GM23248 (cell line): ENCODE measurements around the gene ATRN. TPM values are rescaled to one million over a fixed set of nuclear protein-coding genes. Genes with fewer than 3 reads are reported as not detected.

Experiments
- DNase-seq: peaks from one replicate; pipeline ENCODE4 v3.0.0-alpha.2; 2015
- H2AFZ ChIP-seq: fragments of 200-600 bp; sonication (generic); 2 replicates; pipeline ENCODE4 v1.6.1; 2016; ENCODE audit warnings: antibody characterized with exemption
- H3F3A ChIP-seq: fragments of 200-600 bp; sonication (generic); 2 replicates; pipeline ENCODE4 v1.6.1; 2016; ENCODE audit warnings: mild to moderate bottlenecking, antibody characterized with exemption, mixed run types; ENCODE audit not compliant: insufficient read depth
- H3K27ac ChIP-seq: fragments of 200-600 bp; sonication (generic); 2 replicates; pipeline ENCODE4 v1.5.1; 2016; ENCODE audit warnings: mild to moderate bottlenecking
- H3K27me3 ChIP-seq: fragments of 200-600 bp; sonication (generic); replicated peaks from 2 replicates; pipeline ENCODE4 v1.6.1; 2016; ENCODE audit warnings: mild to moderate bottlenecking; ENCODE audit not compliant: insufficient read depth
- H3K36me3 ChIP-seq: fragments of 200-600 bp; sonication (generic); 2 replicates; pipeline ENCODE4 v1.6.1; 2016; ENCODE audit warnings: low read depth, mild to moderate bottlenecking
- H3K4me1 ChIP-seq: fragments of 200-600 bp; sonication (generic); 2 replicates; pipeline ENCODE4 v1.6.1; 2016; ENCODE audit warnings: mild to moderate bottlenecking; ENCODE audit not compliant: insufficient read depth
- H3K4me2 ChIP-seq: fragments of 200-600 bp; sonication (generic); one replicate; pipeline ENCODE4 v1.6.1; 2016; ENCODE audit warnings: mild to moderate bottlenecking; ENCODE audit not compliant: unreplicated experiment
- H3K4me3 ChIP-seq: fragments of 200-600 bp; sonication (generic); 2 replicates; pipeline ENCODE4 v1.5.1; 2016; ENCODE audit warnings: mild to moderate bottlenecking
- H3K79me2 ChIP-seq: fragments of 200-600 bp; sonication (generic); 2 replicates; pipeline ENCODE4 v1.6.1; 2016; ENCODE audit warnings: mild to moderate bottlenecking; ENCODE audit not compliant: insufficient read depth
- H3K9ac ChIP-seq: fragments of 200-600 bp; sonication (generic); 2 replicates; pipeline ENCODE4 v1.6.1; 2016; ENCODE audit warnings: mild to moderate bottlenecking
- H3K9me2 ChIP-seq: fragments of 200-600 bp; sonication (generic); 2 replicates; pipeline ENCODE4 v1.6.1; 2016; ENCODE audit warnings: mixed run types, mild to moderate bottlenecking, moderate library complexity; ENCODE audit not compliant: insufficient read depth
- H3K9me3 ChIP-seq: fragments of 200-600 bp; sonication (generic); one replicate; pipeline ENCODE4 v1.6.1; 2017; ENCODE audit warnings: low read depth
- H4K20me1 ChIP-seq: fragments of 200-600 bp; sonication (generic); 2 replicates; pipeline ENCODE4 v1.6.0; 2016; ENCODE audit not compliant: insufficient read depth
- EZH2 ChIP-seq: fragments of 200-600 bp; sonication (generic); IDR thresholded peaks from 2 replicates; pipeline ENCODE4 v1.6.1; 2018; ENCODE audit warnings: antibody characterized with exemption, mild to moderate bottlenecking; ENCODE audit not compliant: insufficient read depth, poor library complexity, severe bottlenecking
- EZH2phosphoT487 ChIP-seq: fragments of 200-600 bp; sonication (generic); IDR thresholded peaks from 2 replicates; pipeline ENCODE4 v1.6.1; 2018; ENCODE audit warnings: antibody characterized with exemption, moderate library complexity, mild to moderate bottlenecking, low read depth; ENCODE audit not compliant: insufficient read depth
- WGBS, 2 experiments: methylation state at CpG; one replicate each; pipeline ENCODE4 v1.1.6; 2015 to 2017; ENCODE audit warnings: low lambda C conversion rate in 2 of 2, low coverage in 1 of 2; ENCODE audit errors: missing lambda C conversion rate in 2 of 2; 5-methylcytosine and 5-hydroxymethylcytosine counted together
- in situ Hi-C: fragments of 300-500 bp; cut with MboI; formaldehyde crosslinking; loops from 2 replicates; pipeline ENCODE4 v1.15.0; 2020
- polyA plus RNA-seq: library from polyadenylated mRNA; unstranded; fragments of >200 nt; fragmentation: Nextera tagmentation; extraction: Ambion mirVana; gene quantifications from 2 replicates; pipeline ENCODE4 v1.2.1, GENCODE V29; 2016
- total RNA-seq: library from RNA; depleted of rRNA; stranded (reverse); fragments of >200 nt; shearing (Covaris generic); gene quantifications from 2 replicates; pipeline ENCODE4 v1.2.3, GENCODE V29; 2014

The ATRN gene
- total and polyA plus RNA-seq, 2 experiments from 2014 or later, result 9.9 to 38.7 TPM

- no peak for DNase-seq
- WGBS, 2 experiments, result 65 to 74% methylated on average over 3 of the region's 3 CpGs
- Histone ChIP-seq H3K9me3 (no peaks in the 10 kb centered on the region), H3K4me2 (no peak overlapping the region), H3F3A (no peaks in the 10 kb centered on the region), H3K36me3 (no peaks in the 10 kb centered on the region; the same call in 1 of the 2 replicates), H3K79me2 (peaks cover 3% of the 10 kb centered on the region; the same call in 1 of the 2 replicates), H3K9me2 (no peaks in the 10 kb centered on the region), H3K4me1 (0 out of 2 replicates have a peak, but pooled peaks cover 4% of the 10 kb centered on the region), H3K27me3 (no peaks in the 10 kb centered on the region), H2AFZ (no peak overlapping the region), H3K4me3 (no peak overlapping the region), H4K20me1 (no peaks in the 10 kb centered on the region), H3K9ac (no peak overlapping the region), H3K27ac (no peak overlapping the region)
- TF ChIP-seq EZH2phosphoT487 (no peak), EZH2 (no peak)
- in situ Hi-C loops, result no loop called here
Measured at GRCh38 chr20:3539311-3540107, 68.7 kb downstream of the ATRN start.

- H3K4me3 ChIP-seq, result no peak overlapping the region
- H2AFZ ChIP-seq, result no peak overlapping the region
- H3K4me1 ChIP-seq, result 0 out of 2 replicates have a peak, but pooled peaks cover 4% of the 10 kb centered on the region
- H3K27me3 ChIP-seq, result no peaks in the 10 kb centered on the region
- no peak for TF ChIP-seq EZH2phosphoT487
- no peak for TF ChIP-seq EZH2
- H3K27ac ChIP-seq, result no peak overlapping the region
- H3F3A ChIP-seq, result no peaks in the 10 kb centered on the region
- no peaks in the 10 kb centered on the region for H4K20me1 ChIP-seq
- 68 to 69% methylated on average over 5 of the region's 5 CpGs for WGBS, 2 experiments
- H3K9me3 ChIP-seq, result no peaks in the 10 kb centered on the region
- H3K4me2 ChIP-seq, result no peak overlapping the region
- H3K9ac ChIP-seq, result no peak overlapping the region
- no peaks in the 10 kb centered on the region for H3K9me2 ChIP-seq
- H3K36me3 ChIP-seq, result no peaks in the 10 kb centered on the region; the same call in 1 of the 2 replicates
- H3K79me2 ChIP-seq, result no peaks in the 10 kb centered on the region; the same call in 1 of the 2 replicates
- DNase-seq, result no peak
- in situ Hi-C loops, result no loop called here
Measured at GRCh38 chr20:3541887-3542721, 71.3 kb downstream of the ATRN start.

- WGBS, 2 experiments, result 94 to 96% methylated on average over 6 of the region's 6 CpGs
- in situ Hi-C loops, result no loop called here
Measured at GRCh38 chr20:3543901-3544507, 73.2 kb downstream of the ATRN start.

GRCh38 chr20:3545401-3545925, 74.6 kb downstream of the ATRN start:
- H3F3A ChIP-seq, result no peaks in the 10 kb centered on the region

More at GRCh38 chr20:3543901-3544507, 73.2 kb downstream of the ATRN start:
- Histone ChIP-seq H3K4me3 (no peak overlapping the region), H3K4me1 (0 out of 2 replicates have a peak, but pooled peaks cover 4% of the 10 kb centered on the region), H3F3A (no peaks in the 10 kb centered on the region), H3K9ac (no peak overlapping the region), H3K9me3 (no peaks in the 10 kb centered on the region), H3K36me3 (peaks cover under 1% of the 10 kb centered on the region; the same call in 1 of the 2 replicates), H3K79me2 (no peaks in the 10 kb centered on the region; the same call in 1 of the 2 replicates), H4K20me1 (no peaks in the 10 kb centered on the region), H3K27ac (no peak overlapping the region), H3K27me3 (no peaks in the 10 kb centered on the region), H3K4me2 (no peak overlapping the region), H2AFZ (no peak overlapping the region), H3K9me2 (no peaks in the 10 kb centered on the region)
- no peak for TF ChIP-seq EZH2
- no peak for TF ChIP-seq EZH2phosphoT487
- peak; percentile 5 for DNase-seq

More at GRCh38 chr20:3545401-3545925, 74.6 kb downstream of the ATRN start:
- Histone ChIP-seq H3K4me3 (no peak overlapping the region), H3K4me2 (no peak overlapping the region), H3K79me2 (no peaks in the 10 kb centered on the region; the same call in 1 of the 2 replicates), H3K9ac (no peak overlapping the region), H3K36me3 (peaks cover 2% of the 10 kb centered on the region; the same call in 1 of the 2 replicates), H2AFZ (no peak overlapping the region), H3K9me2 (no peaks in the 10 kb centered on the region), H3K9me3 (no peaks in the 10 kb centered on the region), H3K27me3 (no peaks in the 10 kb centered on the region), H3K27ac (no peak overlapping the region), H3K4me1 (no peaks in the 10 kb centered on the region), H4K20me1 (no peaks in the 10 kb centered on the region)
- no peak for TF ChIP-seq EZH2
- no peak for TF ChIP-seq EZH2phosphoT487
- DNase-seq, result no peak
- WGBS, 2 experiments, result 89 to 97% methylated on average over 1 of the region's 1 CpG
- in situ Hi-C loops, result no loop called here
